Pons (tissue), 1 donor: ENCODE measurements around the gene ATRNL1.

Experiments
- DNase-seq: peaks from one replicate; pipeline ENCODE4 v3.0.0-alpha.2; 2016; ENCODE audit warnings: low spot score

Gene ATRNL1

DNA sequence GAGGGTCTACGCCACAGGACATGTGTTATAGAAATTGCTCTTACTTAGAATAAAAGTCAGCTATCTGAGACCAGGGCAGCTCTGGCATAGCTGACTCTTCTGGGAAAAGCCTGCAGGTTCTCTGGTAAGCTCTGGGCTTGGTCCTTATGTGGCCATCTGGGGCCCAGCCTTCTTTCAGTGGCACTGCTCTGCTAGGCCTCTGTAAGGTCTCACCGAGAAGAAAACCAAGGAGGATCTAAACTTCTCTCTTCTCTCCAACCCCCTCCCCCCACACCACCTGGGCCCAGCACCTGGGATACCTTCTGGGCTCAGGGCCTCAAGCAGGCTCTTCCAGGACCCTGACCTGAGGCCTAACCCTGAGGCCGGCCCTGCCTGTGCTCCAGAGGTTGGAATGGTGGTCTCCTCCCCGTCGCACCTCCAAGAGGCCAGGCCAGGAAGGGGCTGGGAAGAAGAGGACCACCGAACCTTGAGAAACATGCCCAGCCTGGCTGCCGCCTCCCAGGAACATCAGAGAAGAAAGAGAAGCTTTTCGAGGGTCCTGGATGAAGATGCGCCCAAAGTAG lies 856.2 kb downstream of the ATRNL1 start:
- no peak for DNase-seq

DNA sequence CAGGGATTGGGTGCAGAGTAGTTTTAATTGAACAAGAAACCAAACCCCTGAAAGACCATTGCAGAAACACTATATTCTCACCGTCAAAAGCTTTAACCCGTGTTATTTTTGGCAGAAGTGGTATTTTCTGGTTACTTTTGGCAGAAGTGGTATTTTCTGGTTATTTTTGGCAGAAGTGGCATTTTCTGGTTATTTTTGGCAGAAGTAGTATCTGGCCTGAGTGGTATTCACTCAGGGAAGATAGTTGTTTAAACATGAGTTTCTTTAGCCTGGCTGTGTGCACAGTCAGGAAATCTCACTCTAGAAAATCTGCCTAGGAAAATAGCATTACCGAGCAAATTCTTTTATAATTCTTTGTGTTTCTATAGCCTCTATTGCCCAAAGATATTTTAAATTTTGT lies 857.2 kb downstream of the ATRNL1 start:
- DNase-seq = no peak

DNA sequence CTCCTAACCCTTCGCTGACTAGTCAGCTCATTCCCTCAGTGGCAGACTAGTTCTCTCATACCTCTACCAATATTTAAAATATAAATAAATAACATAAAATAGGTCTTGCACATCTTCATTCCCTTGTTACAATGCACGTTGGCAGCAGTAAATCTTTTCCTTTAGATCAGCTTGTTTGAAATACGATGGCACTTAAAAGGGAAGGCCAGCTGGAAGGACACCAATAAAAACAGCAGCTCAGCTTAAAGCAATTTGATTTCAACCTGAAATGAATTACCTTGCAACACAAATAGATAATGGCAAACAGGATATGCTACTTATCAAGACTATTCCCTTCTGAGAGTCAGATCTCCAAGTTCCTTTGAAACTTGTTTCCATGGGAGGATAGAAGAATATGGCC lies 858.1 kb downstream of the ATRNL1 start:
- DNase-seq = no peak

DNA sequence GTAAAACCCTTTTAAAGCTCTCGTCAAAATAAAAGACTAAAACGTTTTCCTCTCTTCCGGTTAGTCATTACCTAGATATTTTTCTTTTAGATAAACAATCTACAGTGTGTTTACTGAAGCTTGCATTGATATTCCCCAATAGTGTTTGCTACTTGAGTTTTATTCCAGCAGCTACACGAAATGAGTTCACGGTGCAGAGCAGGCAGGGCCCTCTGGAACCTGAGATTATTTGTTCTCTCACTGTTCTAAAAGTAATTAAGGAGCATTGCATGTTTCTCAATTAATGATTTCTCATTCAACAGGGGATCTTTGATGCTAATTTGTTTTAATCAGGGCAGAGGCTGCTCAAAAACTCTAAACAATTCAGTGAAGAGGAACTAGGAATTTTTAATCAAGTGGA lies 860.1 kb downstream of the ATRNL1 start:
- DNase-seq = no peak

DNA sequence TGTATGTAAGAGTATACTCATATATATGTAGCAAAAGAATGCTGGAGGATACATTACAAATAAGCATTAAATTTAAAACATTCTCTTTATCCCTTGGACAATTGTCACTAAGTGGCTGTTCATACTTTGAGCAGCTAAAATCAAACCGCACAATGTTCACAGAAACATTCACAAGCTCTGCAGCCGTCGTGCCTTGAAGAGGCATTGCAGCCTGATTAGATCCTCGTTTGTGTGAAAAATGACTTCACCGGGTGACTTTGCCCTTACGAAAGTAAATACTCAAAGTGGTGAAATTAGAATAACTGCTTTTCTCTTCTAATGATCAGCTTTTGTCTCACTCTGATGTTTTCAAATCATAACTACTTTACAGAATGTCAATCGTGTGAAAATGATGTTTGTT lies 860.8 kb downstream of the ATRNL1 start:
- no peak for DNase-seq

DNA sequence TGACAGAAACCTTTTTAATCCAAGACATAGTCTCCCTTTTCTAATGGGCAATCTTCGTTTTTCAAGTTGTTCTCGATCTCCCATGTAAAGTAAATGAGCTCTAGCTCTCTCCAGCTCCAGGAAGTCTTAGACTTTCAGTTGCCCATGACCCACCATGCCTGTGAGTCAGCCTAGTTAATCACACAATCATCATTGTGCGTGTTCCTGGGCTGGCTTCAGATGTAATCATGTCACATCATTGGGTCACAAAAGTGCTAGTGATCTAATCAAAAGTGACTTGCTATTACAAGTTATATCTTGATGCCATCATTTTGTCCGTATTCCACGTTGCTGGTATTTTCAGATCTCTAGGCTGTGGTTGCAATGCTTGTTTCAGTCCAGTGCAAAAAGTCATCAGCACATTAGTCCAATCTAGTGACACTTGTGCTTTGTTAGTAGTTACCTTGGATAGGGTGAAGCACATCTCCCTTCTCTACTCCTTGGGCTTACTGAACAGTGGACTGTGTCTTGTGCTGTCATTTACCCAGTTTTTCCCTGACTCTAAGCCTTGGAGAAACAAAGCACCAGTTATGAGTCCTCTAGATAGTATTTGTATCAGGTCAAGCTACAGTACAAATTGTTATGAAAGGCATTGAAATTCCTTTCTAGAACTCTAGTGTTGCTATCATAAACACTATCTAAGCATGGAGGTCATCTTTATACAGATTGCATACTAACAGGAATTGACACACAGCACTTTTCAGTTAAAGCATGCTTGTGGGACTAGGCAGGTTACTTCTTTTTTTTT lies 863.3 kb downstream of the ATRNL1 start:
- DNase-seq = no peak

DNA sequence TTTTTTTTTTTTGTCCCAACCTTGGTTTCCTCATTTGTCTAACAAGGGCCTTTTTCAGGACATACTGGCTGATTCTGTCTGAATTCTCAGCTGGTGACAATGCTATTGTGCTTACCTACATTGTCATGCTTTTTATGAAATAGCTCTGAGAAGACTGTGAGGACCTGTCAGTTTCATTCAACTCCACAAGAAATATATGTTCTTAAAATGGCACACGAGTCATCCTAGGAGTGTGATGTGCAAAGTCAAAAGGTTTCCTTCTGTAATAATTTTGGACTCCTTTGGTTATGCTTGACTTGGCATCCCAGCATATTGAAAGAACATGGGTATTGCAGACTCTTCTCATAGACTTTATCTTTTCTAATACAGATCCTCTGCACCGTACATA lies 863.8 kb downstream of the ATRNL1 start:
- no peak for DNase-seq

DNA sequence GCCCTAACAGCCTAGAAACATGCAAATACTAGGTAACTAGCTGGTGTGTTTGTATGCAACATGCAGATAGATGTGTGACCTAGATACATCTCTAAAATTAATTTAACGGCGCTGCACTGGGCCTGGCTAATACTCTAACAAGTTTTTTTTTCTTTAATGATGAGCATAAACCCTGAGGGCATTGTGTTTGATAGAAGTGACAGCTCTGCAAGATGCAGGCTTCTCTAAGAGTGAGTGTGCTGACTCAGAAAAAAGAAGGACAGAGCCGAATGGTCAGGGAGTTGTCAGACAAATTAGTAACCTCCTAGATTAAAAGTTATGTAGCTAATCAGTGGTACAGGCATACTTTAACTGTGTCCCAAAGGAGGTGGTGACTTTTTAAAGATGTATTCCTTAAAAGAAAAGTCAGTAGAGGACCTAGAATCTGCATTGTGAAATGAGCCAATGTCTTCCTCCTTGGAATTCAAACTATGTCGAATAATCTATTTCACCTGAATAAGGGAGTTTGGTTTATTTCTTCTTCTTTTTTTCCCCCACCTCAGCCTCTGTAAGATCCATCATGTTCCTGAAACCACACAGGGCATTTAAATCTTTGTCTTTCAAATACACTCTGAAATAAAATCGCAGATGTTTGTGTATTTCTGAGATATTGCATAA lies 864.7 kb downstream of the ATRNL1 start:
- no peak for DNase-seq

DNA sequence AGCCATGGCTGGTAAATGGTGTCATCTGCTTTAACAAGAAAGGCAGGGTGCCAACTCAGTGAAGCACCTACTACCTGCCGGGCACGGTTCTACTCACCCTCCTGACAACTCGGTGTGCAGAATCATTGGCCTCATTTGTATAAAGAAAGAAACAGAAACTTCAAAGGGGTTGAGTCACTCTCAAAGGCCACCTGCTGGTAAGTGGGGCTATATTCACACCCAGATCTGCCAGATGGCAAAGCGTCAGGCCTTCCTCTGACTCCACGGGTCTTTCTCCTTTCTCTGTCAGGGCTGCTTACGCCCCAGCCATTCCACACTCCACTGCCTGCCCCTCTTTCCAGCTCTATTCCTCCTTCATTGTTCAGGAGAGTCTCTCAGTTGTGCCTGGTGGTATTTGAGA lies 870.7 kb downstream of the ATRNL1 start:
- DNase-seq = no peak

DNA sequence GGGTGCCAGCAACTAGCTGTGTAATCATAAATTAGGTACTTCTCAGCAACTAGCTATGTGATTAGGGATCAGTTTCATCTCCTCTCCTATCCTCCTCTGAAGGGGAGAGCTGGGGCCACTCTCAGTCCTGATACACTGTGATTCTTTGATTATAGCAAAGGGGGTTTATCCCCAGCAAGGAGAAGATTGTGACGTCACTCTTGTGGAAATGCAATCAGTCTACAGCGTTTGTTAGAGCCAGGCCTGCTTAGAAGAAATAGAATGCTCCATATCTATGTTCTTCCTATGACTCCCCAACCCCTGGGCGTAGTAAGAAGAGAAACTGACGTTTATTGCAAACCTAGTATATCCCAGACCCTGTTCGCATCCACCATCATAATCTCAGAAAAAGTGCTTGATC lies 871.7 kb downstream of the ATRNL1 start:
- DNase-seq = no peak

DNA sequence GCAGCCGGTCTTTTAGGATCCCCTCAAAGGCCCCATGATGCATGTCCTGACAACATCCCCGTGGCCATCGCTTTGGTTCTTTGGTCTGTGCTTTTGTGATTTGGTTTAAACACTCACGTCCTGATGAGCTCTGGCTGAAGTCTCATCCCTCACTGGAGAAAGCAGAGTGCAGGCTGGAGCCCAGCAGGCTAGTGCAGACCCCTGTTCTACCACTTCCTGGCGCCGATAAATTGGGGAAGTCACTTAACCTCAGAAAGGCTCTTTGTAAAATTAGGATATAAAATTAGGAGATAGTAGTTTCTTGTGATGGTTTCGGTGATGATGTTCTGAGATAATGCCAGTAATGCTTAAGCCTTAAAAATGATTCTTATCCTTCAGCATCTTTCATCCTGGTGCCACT lies 872.2 kb downstream of the ATRNL1 start:
- no peak for DNase-seq

DNA sequence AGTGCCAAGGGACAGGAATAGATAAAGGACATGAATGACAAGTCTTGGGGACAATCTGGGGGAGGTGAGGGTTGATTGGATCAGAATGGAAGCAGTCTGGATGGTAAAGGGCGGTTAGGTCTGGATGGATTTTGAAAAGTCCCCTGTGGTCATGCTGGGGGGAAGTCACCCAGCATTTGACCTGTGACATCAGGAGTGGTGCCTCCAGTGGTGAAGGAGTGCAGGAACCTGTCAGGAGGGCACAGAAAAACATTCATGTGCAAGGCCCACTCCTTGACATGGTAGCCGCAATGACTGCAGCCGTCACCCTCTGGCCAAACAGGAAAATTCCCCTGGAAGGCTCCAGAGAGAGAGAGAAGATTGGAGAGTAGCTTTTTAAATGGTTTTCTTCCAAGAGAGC lies 875.1 kb downstream of the ATRNL1 start:
- DNase-seq = no peak

DNA sequence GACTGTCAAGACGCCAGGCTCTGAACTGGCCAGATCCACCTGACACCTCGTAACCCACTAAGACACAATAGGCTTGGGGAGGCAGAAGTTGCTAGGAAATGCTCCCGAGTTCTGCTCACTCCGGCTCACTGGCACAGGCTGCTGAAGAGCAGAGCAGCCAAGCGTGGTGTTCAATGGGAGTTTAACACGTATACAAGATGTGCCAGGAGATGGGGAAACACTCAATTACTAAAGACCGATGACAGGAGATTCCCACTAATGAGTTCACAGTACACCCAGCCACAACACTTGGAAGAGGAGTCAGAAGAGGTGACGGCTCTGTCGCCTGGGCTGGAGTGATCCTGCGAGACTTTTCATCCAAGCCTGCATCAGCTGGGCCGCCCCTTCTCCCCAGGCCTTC lies 876.4 kb downstream of the ATRNL1 start:
- DNase-seq = no peak

DNA sequence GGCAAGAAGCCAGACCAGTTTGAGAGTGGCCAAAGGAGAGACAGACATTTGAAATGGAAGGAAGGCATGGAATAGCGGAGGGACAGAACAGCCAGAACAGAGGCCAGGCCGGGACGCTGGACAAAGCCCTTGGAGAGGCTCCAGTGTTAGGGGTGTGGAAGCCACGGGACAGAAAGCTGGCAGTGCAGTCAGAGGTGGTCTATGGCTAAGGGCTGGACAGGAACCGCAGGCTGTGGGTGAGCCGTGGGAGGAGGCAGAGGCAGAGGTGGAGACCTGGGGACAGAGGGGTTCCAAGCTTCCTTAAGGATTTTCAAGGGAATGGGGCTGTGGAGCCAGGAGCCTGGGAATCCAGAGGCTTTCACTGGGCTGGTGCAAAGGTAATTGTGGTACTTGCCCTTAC lies 878.8 kb downstream of the ATRNL1 start:
- DNase-seq = no peak

DNA sequence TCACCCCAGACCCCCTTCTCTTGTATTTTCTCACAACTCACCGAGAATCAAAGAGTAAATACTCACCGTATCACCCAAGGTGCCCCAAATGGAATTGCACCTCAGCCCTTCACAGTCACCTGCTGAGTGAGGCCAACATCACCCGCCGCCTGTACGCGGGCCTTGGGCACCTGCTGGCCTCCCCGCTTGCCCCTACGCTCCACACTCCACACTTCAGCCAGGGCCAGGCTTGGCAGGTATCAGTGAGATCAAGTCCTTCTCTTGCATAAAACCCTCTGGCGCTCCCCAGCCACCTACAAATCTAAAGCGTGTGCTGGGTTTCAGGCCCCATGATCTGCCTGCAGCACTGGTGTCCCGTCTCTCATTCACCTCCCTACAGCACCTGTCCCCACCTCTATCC lies 879.3 kb downstream of the ATRNL1 start:
- DNase-seq = no peak

DNA sequence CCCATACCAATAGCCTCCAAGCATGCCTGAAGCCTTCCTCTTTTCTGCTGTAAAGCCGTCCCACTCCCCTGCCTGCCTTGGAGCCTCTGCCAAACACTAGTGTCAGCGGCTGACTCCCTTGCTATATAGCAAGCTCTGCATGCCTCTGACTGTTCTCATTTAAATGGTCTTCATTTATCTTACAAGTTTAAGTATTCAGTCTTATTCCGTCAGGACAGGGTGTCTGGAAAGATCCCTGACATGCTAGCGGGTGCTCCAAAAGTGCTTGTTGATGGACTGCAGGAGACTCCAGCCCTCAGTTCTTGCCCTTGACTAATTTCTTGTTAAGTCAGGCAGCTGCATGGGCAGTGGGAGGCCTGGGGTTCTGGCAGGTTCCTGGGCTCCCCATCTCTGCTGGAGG lies 881.2 kb downstream of the ATRNL1 start:
- no peak for DNase-seq

DNA sequence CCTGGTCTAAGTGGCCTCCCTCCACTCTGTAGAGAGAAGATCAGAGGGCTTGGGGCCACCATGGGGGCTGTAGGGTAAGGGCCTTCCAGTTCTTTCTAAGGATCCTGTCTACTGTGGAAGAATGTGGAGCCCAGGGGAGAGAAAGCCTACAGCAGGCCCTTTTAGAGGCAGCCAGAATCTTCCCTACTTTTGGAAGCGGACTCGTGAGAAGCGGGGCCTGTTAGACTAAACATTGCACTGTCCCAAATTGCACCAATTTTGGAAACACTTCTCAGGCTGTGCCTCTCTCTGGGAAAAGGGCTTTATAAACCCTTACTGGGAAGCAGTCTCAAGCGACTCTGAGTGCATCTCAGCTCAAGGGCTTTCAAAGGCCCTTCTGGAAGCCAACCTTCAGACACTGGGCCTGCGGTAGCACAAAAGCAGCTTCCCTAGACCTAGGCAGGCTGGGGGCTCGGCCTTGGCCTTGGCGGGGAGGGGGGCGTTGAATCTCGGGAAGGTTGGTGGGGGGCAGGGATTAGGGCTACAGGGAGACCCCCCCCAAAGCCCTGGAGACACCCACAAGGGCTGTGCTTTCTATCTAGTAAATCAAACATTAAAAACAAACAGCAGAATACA lies 881.8 kb downstream of the ATRNL1 start:
- no peak for DNase-seq

DNA sequence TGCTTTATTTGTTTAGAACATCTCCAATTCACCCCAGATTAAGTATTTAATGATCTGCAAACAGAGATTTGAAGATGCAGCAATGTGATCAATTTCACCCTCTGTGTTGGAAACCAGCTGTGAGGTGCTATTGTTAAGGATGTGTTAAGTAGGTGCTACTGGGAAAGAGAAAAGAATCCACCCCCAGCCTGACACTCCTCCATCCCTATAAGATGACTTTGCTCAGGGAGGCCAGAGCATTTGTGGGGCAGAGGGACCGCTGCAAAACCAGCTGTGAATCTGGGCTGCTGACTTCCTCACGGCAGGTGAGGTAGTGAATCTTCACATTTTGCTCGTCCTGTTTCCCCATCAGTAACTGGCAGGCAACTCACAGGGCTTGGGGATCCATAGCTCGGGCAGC lies 882.3 kb downstream of the ATRNL1 start:
- DNase-seq = no peak

DNA sequence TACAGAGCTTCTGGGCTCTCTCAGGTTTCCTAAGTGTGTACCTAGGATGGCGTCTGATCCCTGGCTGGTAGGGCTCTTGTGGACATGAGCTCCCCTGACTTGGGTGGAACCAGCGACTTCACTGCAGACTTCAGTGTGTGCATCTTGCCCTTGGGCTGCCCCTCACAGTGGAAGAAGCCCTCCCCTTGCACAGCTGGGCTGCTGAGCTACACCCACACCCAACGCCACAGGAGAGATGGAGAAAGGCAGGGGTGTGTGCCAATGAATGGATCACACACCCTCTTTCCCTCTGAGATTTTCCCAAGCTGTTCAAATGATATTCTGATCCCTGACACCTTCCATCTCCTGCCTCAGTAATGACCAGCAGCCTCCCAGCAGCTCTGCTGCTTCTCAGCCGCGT lies 883.2 kb downstream of the ATRNL1 start:
- DNase-seq = no peak

DNA sequence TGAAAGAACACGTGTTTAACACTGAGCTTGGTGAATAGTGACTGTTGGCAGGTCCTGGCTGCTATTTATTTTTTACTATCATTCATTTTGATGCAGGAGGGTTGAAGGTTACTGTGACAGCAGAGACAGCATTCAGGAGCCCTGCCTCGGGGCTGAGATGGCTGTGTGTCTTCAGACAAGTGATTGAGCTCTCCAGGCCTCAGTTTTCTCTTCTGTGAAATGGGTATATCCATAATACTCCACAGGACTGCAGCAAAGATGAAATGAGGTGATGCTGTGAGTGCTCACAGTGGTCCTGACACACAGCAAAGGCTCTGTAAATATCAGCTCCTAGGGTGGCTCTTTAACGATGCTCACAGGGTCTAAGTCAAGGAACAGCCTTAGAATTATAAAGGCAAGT lies 884.7 kb downstream of the ATRNL1 start:
- DNase-seq = no peak

DNA sequence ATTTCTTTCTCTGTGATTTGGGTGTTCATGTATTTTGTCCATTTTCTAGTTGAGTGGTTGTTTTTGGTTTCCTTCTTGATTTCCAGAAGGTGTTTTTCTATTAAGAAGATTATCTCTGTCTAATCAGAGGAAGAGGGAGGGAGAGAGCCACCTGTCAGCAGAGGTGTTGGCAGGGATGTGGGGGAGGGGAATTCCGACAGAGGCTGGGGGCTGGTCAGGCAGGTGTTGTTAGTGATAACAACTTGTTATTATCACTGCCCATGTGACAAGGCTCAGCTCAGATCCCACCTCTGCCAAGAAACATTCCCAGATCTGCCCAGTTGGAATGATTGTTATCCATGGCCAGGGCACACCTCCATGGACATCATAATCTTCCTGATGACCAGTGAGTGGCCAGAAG lies 886.4 kb downstream of the ATRNL1 start:
- DNase-seq = no peak

DNA sequence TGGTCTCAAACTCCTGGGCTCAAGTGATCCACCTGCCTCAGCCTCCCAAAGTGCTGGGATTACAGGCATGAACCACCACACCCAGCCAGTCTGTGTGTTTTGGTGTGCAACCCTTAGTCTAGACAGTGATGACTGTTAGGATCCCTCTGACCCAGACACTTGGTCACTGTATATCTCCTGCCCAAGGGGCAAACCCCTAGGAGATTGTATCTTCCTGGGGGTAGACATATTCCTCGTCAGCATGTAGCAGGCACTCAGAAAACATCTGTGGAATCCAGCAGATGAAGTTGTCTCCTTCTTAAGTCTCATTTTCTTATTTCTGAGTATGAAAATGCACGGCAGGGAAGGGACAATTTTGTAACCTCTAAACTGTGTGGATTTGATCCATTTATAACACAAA lies 887.3 kb downstream of the ATRNL1 start:
- DNase-seq = no peak

DNA sequence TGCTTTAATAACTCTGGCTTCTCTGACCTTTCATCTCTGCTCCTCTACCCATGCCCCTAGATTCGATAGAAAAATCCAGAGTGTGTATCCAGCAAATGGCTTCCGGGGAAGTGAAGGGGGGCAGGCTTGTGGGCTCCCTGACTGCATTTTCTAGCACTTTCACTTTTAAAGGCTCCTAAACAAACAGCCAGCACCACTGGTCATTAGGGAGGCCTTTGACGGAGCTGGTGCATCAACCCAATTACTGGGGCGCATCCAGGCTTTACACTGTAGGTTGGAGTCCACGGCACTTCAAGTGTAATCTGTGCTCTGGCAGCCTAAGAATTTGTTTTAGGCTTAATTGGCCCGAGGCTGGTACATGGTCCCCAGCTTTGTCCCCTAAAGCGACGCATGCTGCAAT lies 887.9 kb downstream of the ATRNL1 start:
- DNase-seq = no peak
